ENCODE results near the gene ZNF281. TPM values are rescaled to one million over a fixed set of nuclear protein-coding genes. Genes with fewer than 3 reads are reported as not detected.
A peak's percentile ranks its signal among the peaks of the same experiment; 100 is the strongest.

The ZNF281 gene
- total RNA-seq, 6 experiments from 2014 or later: 12.6 to 15.2 (median 13.8) TPM

DNA sequence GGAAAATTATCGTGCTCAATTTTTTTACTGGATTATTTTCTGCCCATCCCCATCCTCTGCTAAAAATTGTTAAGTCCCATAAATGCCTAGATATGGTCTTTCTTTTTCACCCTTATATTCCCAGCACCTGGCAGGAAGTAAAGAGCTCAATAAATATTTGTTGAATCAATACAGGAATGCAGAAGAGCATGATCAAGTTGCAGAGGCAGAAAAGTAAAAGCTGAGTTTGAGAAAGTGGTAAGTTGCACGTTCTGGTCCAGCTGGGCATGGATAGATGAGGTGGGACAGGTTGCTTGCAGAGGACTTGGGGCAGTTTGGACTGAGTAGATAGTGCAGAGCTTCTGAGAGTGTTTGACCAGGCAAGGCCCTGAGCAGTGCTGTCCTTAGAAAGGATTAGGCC lies 40.1 kb downstream of the ZNF281 start:
- Histone ChIP-seq H3K9me3 (no peaks in the 10 kb centered on the region), H3K27me3 (no peaks in the 10 kb centered on the region), H3K36me3 (no peaks in the 10 kb centered on the region), H3K4me3 (no peak overlapping the region), H3K27ac (peak overlapping the region; percentile 3 to 34 (median 8)), H3K4me1 (peaks cover 0 to 82% (median 14%) of the 10 kb centered on the region in 4 donors)
- DNase-seq: no peak
- ATAC-seq: peak; percentile 6 to 48 (median 14)
- 44% methylated on average over 2 of the region's 2 CpGs for WGBS (ENCODE audit: insufficient coverage, low coverage, low lambda C conversion rate, missing lambda C conversion rate)
- TF ChIP-seq CTCF (IDR thresholded peaks at IDR 0.05) (no peak), POLR2A (IDR thresholded peaks at IDR 0.05) (no peak)
- intact Hi-C loops (cut with DNase I): loop anchor here in 1 of 2 donors (10.0 kb wide), 1 partner anchor 45 kb away; the partner anchor contains the start of gene ZNF281

- no peak for TF ChIP-seq CTCF (IDR thresholded peaks at IDR 0.05)
- TF ChIP-seq POLR2A (IDR thresholded peaks at IDR 0.05): no peak
- H3K4me1 ChIP-seq: peaks cover 0 to 85% (median 15%) of the 10 kb centered on the region in 4 donors
- DNase-seq (no peak), ATAC-seq (no peak)
- H3K4me3 ChIP-seq: no peak overlapping the region
- no peaks in the 10 kb centered on the region for H3K27me3 ChIP-seq
- WGBS (ENCODE audit: insufficient coverage, low coverage, low lambda C conversion rate, missing lambda C conversion rate): no CpG with 5 or more reads among the region's 4 CpGs
- H3K36me3 ChIP-seq: no peaks in the 10 kb centered on the region
- peak overlapping the region in 2 of 3 donors; percentile 8 to 34 for H3K27ac ChIP-seq
- intact Hi-C loops (cut with DNase I): loop anchor here in 1 of 2 donors (10.0 kb wide), 1 partner anchor 46 kb away; the partner anchor contains the start of gene ZNF281
- H3K9me3 ChIP-seq: no peaks in the 10 kb centered on the region
Observed at GRCh38 chr1:200369131-200369530, 40.7 kb downstream of the ZNF281 start.

DNA sequence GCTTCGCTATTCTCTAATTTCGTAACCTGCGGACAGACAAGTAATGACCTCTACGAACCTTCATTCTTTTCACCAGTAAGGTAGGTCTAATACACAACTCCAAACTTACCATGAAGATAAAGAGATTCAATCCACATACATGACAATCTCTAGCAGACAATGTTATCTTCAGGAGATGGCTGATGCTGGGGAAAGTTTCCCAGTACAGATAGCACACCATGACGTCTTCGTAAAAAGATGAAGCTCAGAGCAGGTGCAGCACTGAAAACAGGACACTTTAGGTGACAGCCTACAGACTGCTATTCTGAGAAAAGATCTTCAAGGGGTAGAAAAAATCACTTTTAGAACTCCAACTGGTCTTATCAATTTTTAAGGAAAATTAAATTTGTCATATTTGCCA lies 41.3 kb downstream of the ZNF281 start:
- ATAC-seq: no peak
- H3K9me3 ChIP-seq: no peaks in the 10 kb centered on the region
- no peaks in the 10 kb centered on the region for H3K36me3 ChIP-seq
- no peak for DNase-seq
- no peaks in the 10 kb centered on the region for H3K27me3 ChIP-seq
- H3K4me3 ChIP-seq: no peak overlapping the region
- 54% methylated on average over 6 of the region's 6 CpGs for WGBS (ENCODE audit: insufficient coverage, low coverage, low lambda C conversion rate, missing lambda C conversion rate)
- TF ChIP-seq POLR2A (IDR thresholded peaks at IDR 0.05): no peak
- no peak for TF ChIP-seq CTCF (IDR thresholded peaks at IDR 0.05)
- intact Hi-C loops (cut with DNase I): loop anchor here in 1 of 2 donors (10.0 kb wide), 1 partner anchor 46 kb away; the partner anchor contains the start of gene ZNF281
- H3K27ac ChIP-seq: peak overlapping the region in 2 of 3 donors; percentile 25 to 34
- peaks cover 0 to 85% (median 15%) of the 10 kb centered on the region in 4 donors for H3K4me1 ChIP-seq

- Histone ChIP-seq H3K4me1 (peaks cover 0 to 79% (median 15%) of the 10 kb centered on the region in 4 donors), H3K9me3 (no peaks in the 10 kb centered on the region), H3K4me3 (no peak overlapping the region), H3K27ac (peak overlapping the region in 1 of 3 donors; percentile 25), H3K36me3 (no peaks in the 10 kb centered on the region), H3K27me3 (no peaks in the 10 kb centered on the region)
- TF ChIP-seq CTCF (IDR thresholded peaks at IDR 0.05): no peak
- intact Hi-C loops (cut with DNase I): loop anchor here in 1 of 2 donors (10.0 kb wide), 1 partner anchor 47 kb away; the partner anchor contains the start of gene ZNF281
- ATAC-seq (peak in 1 of 4 donors; percentile 3), DNase-seq (no peak)
- WGBS (ENCODE audit: insufficient coverage, low coverage, low lambda C conversion rate, missing lambda C conversion rate): 66% methylated on average over 3 of the region's 3 CpGs
Observed at GRCh38 chr1:200367841-200368534, 41.8 kb downstream of the ZNF281 start.
